Fibroblast of peridontal ligament (primary cell): Measurements from ENCODE around the gene NOP53.
A peak's percentile ranks its signal among the peaks of the same experiment; 100 is the strongest.
"Not testable (repeated sequence)": the region's sequence is repeated elsewhere in the genome, so short reads cannot be mapped to it uniquely, and the experiment has no call there.

ENCODE experiments used
- DNase-seq: peaks from one replicate; pipeline ENCODE4 v3.0.0-alpha.2; 2010; ENCODE audit errors: extremely low read depth

Gene NOP53

GRCh38 chr19:47754206-47755064 lies 9.1 kb downstream of the NOP53 start:
- DNase-seq: no peak

DNA sequence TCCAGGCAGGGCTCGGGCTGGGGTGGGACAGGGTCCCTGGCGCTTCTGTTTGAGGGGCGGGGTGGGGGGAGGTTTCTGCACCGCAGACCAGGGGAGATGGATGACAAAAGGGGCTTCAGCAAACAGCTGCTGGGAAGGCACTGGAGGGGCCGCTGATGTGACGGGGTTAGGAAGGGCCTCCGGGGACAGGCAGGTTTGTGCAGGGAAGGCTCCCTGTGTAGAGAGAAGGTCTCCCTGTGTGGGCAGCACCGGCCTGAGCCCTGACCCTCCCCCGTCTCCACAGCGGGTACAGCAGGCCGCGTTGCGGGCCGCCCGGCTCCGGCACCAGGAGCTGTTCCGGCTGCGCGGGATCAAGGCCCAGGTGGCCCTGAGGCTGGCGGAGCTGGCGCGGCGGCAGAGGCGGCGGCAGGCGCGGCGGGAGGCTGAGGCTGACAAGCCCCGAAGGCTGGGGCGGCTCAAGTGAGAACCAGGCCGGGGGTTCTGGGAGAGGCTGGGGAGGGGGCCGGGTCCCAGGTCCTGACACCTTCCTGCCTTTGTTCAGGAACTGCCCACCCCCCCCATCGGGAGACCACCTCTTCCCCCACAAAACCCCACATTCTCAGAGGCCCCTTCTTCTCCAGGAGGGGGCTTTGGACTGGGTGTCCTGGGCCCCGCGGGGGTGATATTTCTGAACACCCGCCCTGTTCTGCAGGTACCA lies 9.9 kb downstream of the NOP53 start:
- no peak for DNase-seq

DNA sequence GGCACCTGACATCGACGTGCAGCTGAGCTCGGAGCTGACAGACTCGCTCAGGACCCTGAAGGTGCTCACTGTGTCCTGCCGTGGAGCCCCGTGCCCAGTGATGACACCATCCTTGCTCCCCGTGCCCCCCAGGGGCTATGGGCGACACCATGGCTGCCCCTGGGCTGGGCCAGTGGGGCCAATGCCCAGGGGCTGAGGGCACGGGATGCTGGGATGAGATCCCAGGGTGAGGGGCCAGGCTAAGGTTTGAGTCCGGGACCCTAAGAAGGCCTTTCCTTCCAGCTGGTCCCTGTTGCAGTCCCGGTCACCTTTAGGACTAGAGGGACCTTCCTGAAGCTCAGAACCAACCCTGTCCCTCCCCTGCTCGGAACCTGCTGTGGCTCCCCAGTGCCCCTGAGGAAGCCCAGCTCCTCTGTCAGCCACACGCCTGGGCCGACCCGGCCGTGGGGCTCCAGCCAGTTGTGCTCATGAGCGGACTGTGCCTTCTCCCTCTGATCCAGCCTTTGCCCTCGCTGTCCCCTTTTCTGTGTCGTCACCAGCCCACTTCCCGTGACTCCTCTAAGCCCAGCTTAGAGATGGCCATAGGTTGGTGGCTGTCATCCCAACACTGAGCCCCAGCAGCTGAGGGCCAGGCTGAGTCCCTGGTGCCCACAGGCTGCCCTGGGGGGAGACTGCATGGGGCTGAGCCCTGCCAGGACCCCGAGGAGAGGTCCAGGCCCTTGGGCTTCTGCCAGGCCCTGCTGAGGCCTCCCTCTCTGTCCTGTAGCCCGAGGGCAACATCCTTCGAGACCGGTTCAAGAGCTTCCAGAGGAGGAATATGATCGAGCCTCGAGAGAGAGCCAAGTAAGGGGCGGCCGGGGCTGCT lies 10.6 kb downstream of the NOP53 start:
- DNase-seq: no peak

DNA sequence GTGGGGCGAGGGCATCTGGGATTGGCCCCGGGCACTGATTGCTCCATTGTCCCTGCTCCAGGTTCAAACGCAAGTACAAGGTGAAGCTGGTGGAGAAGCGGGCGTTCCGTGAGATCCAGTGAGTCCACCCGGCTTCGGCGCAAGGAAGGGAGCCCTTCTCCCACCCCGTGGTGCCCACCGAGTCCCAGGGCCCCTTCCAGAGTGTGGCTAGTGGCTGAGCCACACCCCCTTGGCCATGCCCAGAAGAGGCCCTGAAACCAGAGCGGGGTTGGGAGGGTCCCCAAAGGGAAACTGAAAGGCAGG lies 11.2 kb downstream of the NOP53 start:
- DNase-seq: no peak

GRCh38 chr19:47756953-47757608 lies 11.7 kb downstream of the NOP53 start:
- DNase-seq: no peak

DNA sequence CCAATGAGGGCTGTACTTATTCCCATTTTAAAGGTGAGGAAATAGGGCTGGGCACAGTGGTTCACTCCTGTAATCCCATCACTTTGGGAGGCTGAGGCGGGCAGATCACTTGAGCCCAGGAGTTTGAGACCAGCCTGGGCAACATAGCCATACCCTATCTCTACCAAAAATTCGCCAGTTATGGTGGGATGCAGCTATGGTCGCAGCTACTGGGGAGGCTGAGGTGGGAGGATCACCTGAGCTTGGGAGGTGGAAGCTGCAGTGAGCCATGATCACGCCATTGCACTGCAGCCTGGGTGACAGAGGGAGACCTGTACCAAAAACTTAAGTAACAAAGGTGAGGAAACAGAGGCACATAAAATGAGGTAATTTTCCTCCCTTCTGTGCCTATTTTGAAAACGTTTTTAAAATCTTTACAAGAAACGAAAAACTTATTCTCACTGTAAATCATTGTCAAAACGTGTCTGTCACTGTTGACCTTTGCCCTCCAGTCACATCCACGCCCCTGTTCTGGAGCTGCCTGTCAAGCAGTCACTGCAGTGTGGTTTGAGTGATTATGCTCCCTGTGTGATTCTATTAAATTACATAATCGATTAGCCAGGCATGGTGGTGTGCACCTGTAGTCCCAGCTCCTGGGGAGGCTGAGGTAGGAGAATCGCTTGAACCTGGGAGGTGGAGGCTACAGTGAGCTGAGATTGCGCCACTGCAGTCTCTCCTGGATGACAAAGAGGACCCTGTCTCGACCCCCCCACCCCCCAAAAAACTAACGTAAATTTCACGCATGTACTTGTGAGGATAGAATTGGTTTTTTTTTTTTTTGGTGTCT lies 12.5 kb downstream of the NOP53 start:
- DNase-seq: no peak

DNA sequence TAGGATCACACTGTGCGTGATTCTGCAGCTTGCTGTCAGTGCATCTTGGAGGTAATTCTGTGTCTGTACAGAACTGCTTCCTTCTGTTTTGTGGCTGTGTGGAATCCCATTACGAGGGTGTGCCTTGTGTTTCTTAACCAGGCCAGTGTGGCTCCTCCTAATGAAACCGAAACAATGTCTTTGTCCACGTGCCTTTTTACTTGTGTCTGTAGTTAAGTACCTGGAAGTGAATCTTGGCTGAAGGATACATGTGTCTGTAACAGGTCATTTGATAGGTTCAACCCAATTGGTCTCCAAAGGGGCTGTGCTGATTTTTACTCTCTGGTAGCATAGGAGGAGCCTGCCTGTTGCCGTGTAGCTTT lies 13.1 kb downstream of the NOP53 start:
- DNase-seq: no peak

DNA sequence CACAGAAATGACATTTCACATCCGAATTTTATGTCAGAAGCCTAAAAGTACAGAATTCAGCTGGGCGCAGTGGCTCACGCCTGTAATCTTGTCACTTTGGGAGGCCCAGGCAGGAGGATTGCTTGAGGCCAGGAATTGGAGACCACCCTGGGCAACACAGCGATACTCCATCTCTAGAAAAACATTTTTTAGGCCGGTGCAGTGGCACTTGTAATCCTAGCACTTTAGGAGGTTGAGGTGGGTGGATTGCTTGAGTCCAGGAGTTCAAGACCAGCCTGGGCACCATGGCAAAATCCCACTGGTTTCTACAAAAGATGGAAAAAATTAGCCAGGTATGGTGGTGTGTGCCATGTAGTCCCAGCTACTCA lies 15.3 kb downstream of the NOP53 start:
- no peak for DNase-seq

GRCh38 chr19:47761566-47761965 lies 16.2 kb downstream of the NOP53 start:
- no peak for DNase-seq

- DNase-seq: no peak
These were observed 16.8 kb downstream of the NOP53 start for GRCh38 chr19:47762151-47762550.

DNA sequence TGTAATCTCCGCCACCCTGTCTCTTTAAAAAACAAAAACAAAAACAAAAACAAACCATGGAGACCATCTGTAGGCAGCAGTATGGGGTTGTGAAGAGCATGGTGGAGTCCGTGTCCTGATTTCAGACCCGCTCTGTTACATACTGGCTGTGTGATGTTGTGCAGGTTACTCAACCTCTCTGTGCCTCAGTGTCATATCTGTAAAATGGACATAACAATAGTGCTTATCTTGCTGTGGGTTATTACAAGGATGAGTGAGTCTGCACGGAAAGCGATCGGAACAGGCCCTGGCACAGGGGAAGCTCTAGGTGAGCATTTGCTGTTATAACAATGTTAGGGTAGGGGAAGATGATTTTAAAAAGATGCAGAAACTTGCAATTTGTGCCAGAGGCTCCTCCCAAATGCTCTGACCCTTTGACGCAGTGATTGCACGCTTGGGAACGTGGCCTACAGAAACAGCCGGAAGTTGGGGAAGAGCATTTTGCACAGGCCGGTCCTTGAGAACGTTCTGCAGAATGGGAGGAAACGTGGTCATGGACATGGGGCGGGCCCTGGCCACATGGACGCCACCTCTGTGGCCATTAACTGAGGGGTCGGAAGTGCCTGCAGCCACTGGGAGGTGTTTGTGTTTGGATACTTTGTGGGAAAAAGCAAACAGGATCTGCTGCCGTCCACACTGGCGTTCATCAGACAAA lies 17.4 kb downstream of the NOP53 start:
- DNase-seq: peak; percentile 29

DNA sequence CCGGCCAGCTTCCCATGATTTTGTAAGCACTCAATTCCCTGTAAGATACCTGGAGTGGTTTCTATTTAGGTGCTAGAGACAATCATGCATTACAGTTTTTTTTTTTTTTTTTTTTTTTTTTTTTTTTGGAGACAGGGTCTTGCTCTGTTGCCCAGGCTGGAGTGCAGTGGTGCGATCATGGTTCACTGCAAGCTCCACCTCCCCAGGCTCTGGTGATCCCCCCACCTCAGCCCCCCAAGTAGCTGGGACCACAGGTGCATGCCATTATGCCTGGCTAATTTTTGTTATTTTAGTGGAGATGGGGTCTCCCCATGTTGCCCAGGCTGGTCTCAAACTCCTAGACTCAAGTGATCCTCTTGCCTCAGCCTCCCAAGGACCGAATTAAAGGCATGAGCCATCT lies 19.4 kb downstream of the NOP53 start:
- DNase-seq: not testable (repeated sequence)

DNA sequence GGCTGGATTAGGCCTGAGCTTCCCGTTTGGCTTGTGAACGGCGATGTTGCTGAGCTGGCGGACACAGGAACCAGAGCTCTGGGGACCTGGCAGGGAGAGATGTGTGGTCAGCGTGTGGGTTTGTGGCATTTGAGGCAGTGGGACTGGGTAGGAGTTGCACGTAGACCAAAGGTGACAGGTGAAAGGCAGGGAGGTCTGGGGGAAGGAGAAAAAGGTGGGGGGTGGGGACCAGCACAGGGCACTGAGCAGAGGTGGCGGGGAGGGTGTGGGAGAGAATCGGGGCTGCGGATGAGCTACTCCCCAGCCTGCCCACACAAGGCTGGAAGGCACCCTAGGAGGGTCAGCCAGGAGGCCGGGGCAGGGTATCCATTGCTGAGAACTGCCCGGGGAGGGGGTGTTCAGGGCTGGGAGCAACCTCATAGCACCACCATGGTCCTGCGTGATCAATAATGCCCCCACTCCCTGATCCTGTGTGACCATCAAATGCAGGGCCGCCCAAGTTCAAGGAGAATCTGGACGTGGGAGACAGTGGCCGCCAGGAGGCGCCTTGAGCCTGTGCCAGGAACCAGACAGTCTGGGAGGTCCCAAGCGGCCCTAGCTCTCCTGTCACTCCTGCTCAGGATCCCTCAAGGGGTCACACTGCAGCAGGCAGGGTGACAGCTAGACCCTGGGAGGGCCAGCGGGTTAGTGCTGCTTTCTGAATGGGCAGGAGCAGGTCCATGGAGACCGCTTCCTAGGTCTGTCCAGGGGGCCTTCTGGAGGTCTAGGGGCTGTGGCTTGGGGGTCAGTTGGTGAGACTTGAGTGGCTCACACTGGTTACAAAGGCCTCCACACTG lies 20.4 kb downstream of the NOP53 start:
- peak; percentile 33 for DNase-seq

DNA sequence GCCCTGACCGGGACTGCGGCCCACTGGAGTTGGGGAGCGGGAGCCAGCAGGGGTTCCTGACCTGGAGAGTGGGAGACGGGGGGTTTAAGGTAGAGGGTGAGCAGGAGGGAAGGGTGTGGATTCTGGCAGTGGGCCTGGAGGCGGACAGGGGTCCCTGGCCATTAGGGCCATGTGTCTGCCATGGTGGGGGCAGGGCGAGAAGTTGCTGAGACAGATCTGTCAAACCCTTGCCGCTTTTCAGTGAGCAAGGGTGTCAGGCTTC lies 20.9 kb downstream of the NOP53 start:
- no peak for DNase-seq

- DNase-seq: no peak
These were observed 21.3 kb downstream of the NOP53 start for GRCh38 chr19:47766670-47767069.

- no peak for DNase-seq
These were observed 22.0 kb downstream of the NOP53 start for GRCh38 chr19:47767349-47767748.

- no peak for DNase-seq
These were observed 23.3 kb downstream of the NOP53 start for GRCh38 chr19:47768604-47769003.

DNA sequence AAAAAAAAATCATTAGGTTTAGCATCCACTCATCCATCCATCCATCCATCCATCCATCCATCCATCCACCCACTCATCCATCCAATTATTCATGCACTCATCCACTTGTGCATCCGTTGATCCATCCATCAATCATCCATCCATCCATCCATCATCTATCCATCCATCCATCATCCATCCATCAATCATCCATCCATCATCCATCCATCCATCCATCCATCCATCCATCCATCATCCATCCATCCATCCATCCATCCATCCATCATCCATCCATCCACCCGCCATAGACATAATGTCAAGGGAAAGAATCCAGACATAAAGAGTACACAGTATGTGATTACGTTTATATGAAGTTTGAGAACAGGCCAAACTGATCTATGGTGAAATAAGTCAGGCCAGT lies 24.2 kb downstream of the NOP53 start:
- no peak for DNase-seq

DNA sequence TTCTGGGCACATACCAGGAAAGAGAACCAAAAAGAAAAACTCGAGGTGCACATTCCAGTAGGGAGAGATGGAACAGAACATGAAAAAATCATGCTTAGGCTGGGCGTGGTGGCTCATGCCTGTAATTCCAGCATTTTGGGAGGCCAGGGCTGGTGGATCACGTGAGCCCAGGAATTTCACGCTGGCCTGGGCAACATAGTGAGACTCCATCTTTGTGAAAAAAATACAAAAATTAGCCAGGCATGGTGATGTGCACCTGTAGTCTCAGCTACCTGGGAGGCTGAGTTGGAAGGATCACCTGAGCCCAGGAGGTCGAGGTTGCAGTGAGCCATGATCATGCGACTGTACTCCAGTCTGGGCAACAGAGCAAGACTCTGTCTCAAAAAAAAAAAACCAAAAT lies 25.9 kb downstream of the NOP53 start:
- DNase-seq: not testable (repeated sequence)

DNA sequence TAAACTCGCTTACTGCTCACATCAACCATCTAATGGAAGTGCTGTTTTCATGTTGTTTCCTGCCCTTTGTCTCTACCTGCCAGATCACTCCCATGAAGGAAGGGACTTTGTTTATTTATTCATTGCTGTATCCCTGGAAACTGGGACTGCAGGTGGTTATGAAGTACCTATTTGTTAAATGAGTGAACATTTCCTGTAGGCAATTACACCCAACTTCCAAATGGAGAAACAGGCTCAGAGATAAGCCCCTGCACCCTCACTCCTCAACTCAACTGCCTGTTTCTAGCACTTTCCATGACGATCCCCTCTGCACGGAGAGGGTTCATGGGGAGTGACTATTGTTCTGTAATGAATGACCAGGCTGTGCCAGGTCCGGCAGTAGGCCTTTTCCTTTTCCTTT lies 31.2 kb downstream of the NOP53 start:
- no peak for DNase-seq
